Activated T-helper 17 cell treated with anti-CD3 and anti-CD28 coated beads, Interleukin-2, amount 50 U/mL, for 72 hours (primary cell): ENCODE results near the gene ERAP2. TPM values are rescaled to one million over a fixed set of nuclear protein-coding genes. Genes with fewer than 3 reads are reported as not detected.

Source experiments
- ATAC-seq: fragments of 150-1000 bp; cut with Tn5 transposase; replicated peaks from 2 replicates; pipeline ENCODE4 v1.10.0; 2021; ENCODE audit warnings: mild to moderate bottlenecking, moderate library complexity
- H3K27ac Mint-ChIP-seq: one replicate; pipeline ENCODE4 v1.8.0; 2022; ENCODE audit warnings: mixed read lengths
- H3K27me3 Mint-ChIP-seq: one replicate; pipeline ENCODE4 v1.8.0; 2022; ENCODE audit warnings: mixed read lengths
- H3K36me3 Mint-ChIP-seq: one replicate; pipeline ENCODE4 v1.8.0; 2022; ENCODE audit warnings: low read depth, mild to moderate bottlenecking, mixed read lengths
- H3K4me1 Mint-ChIP-seq: one replicate; pipeline ENCODE4 v1.8.0; 2022; ENCODE audit warnings: mixed read lengths
- H3K4me3 Mint-ChIP-seq: one replicate; pipeline ENCODE4 v1.8.0; 2022; ENCODE audit warnings: mild to moderate bottlenecking, mixed read lengths
- H3K9me3 Mint-ChIP-seq: one replicate; pipeline ENCODE4 v1.8.0; 2022; ENCODE audit warnings: mixed read lengths
- total RNA-seq, 2 donors: library from RNA; stranded (reverse); gene quantifications; one replicate each; pipeline ENCODE4 v1.2.3, GENCODE V29; 2022

ERAP2 gene
- total RNA-seq, 2 donors from 2014 or later, result 37.2 to 74.0 TPM

- Mint-ChIP-seq H3K36me3 (no peaks in the 10 kb centered on the region), H3K27me3 (no peaks in the 10 kb centered on the region), H3K4me3 (no peak overlapping the region), H3K9me3 (no peaks in the 10 kb centered on the region), H3K4me1 (no peaks in the 10 kb centered on the region), H3K27ac (no peak overlapping the region)
- ATAC-seq, result no peak
Observed at GRCh38 chr5:96855031-96855872, 21.0 kb upstream of the ERAP2 start.

GRCh38 chr5:96856371-96856770, 19.9 kb upstream of the ERAP2 start:
- H3K4me3 Mint-ChIP-seq, result no peak overlapping the region
- H3K36me3 Mint-ChIP-seq, result no peaks in the 10 kb centered on the region
- no peaks in the 10 kb centered on the region for H3K9me3 Mint-ChIP-seq
- no peaks in the 10 kb centered on the region for H3K4me1 Mint-ChIP-seq
- no peaks in the 10 kb centered on the region for H3K27me3 Mint-ChIP-seq
- ATAC-seq, result no peak
- H3K27ac Mint-ChIP-seq, result no peak overlapping the region

GRCh38 chr5:96857454-96857853, 18.8 kb upstream of the ERAP2 start:
- Mint-ChIP-seq H3K27me3 (no peaks in the 10 kb centered on the region), H3K4me1 (no peaks in the 10 kb centered on the region), H3K36me3 (no peaks in the 10 kb centered on the region)

GRCh38 chr5:96857924-96858323, 18.4 kb upstream of the ERAP2 start:
- H3K36me3 Mint-ChIP-seq, result no peaks in the 10 kb centered on the region
- peaks cover 1% of the 10 kb centered on the region for H3K4me1 Mint-ChIP-seq
- H3K27me3 Mint-ChIP-seq, result no peaks in the 10 kb centered on the region
- H3K4me3 Mint-ChIP-seq, result no peak overlapping the region
- no peaks in the 10 kb centered on the region for H3K9me3 Mint-ChIP-seq
- H3K27ac Mint-ChIP-seq, result no peak overlapping the region
- ATAC-seq, result no peak

More at GRCh38 chr5:96857454-96857853, 18.8 kb upstream of the ERAP2 start:
- Mint-ChIP-seq H3K9me3 (no peaks in the 10 kb centered on the region), H3K27ac (no peak overlapping the region), H3K4me3 (no peak overlapping the region)
- no peak for ATAC-seq

GRCh38 chr5:96859375-96859774, 16.9 kb upstream of the ERAP2 start:
- Mint-ChIP-seq H3K36me3 (no peaks in the 10 kb centered on the region), H3K27me3 (peaks cover 7% of the 10 kb centered on the region), H3K4me3 (no peak overlapping the region)

GRCh38 chr5:96861076-96861475, 15.2 kb upstream of the ERAP2 start:
- H3K36me3 Mint-ChIP-seq, result no peaks in the 10 kb centered on the region
- H3K4me3 Mint-ChIP-seq, result no peak overlapping the region
- H3K4me1 Mint-ChIP-seq, result peaks cover 15% of the 10 kb centered on the region
- H3K27me3 Mint-ChIP-seq, result peaks cover 7% of the 10 kb centered on the region
- no peak for ATAC-seq
- H3K27ac Mint-ChIP-seq, result no peak overlapping the region
- H3K9me3 Mint-ChIP-seq, result no peaks in the 10 kb centered on the region

More at GRCh38 chr5:96859375-96859774, 16.9 kb upstream of the ERAP2 start:
- no peak for ATAC-seq
- no peak overlapping the region for H3K27ac Mint-ChIP-seq
- peaks cover 15% of the 10 kb centered on the region for H3K4me1 Mint-ChIP-seq
- H3K9me3 Mint-ChIP-seq, result no peaks in the 10 kb centered on the region

- Mint-ChIP-seq H3K4me1 (peaks cover 15% of the 10 kb centered on the region), H3K9me3 (no peaks in the 10 kb centered on the region), H3K4me3 (no peak overlapping the region), H3K27ac (peak overlapping the region; percentile 72), H3K36me3 (no peaks in the 10 kb centered on the region), H3K27me3 (peaks cover 7% of the 10 kb centered on the region)
- ATAC-seq, result peak; percentile 41
Observed at GRCh38 chr5:96863114-96863513, 13.2 kb upstream of the ERAP2 start.

- Mint-ChIP-seq H3K27ac (peak overlapping the region; percentile 72), H3K27me3 (peaks cover 7% of the 10 kb centered on the region), H3K36me3 (no peaks in the 10 kb centered on the region), H3K4me1 (peaks cover 15% of the 10 kb centered on the region), H3K9me3 (no peaks in the 10 kb centered on the region), H3K4me3 (no peak overlapping the region)
- ATAC-seq, result peak; percentile 62
Observed at GRCh38 chr5:96863949-96864584, 12.2 kb upstream of the ERAP2 start.

- Mint-ChIP-seq H3K4me3 (no peak overlapping the region), H3K36me3 (no peaks in the 10 kb centered on the region), H3K4me1 (peaks cover 20% of the 10 kb centered on the region), H3K27me3 (peaks cover 7% of the 10 kb centered on the region), H3K9me3 (no peaks in the 10 kb centered on the region), H3K27ac (no peak overlapping the region)
- ATAC-seq, result no peak
Observed at GRCh38 chr5:96864922-96865530, 11.3 kb upstream of the ERAP2 start.

- Mint-ChIP-seq H3K36me3 (no peaks in the 10 kb centered on the region), H3K27me3 (no peaks in the 10 kb centered on the region), H3K4me1 (peaks cover 32% of the 10 kb centered on the region), H3K4me3 (peak overlapping the region; percentile 68), H3K9me3 (no peaks in the 10 kb centered on the region), H3K27ac (peak overlapping the region; percentile 5)
- peak; percentile 78 for ATAC-seq
Observed at GRCh38 chr5:96868603-96869371, 7.5 kb upstream of the ERAP2 start.

GRCh38 chr5:96869372-96869641, 7.0 kb upstream of the ERAP2 start:
- Mint-ChIP-seq H3K4me1 (peaks cover 29% of the 10 kb centered on the region), H3K4me3 (peak overlapping the region; percentile 68), H3K27ac (peak overlapping the region; percentile 74), H3K9me3 (no peaks in the 10 kb centered on the region), H3K27me3 (no peaks in the 10 kb centered on the region), H3K36me3 (no peaks in the 10 kb centered on the region)
- ATAC-seq, result no peak

GRCh38 chr5:96870094-96871026, 5.9 kb upstream of the ERAP2 start:
- H3K4me3 Mint-ChIP-seq, result peak overlapping the region; percentile 68
- peak; percentile 81 for ATAC-seq

GRCh38 chr5:96871027-96871399, 5.3 kb upstream of the ERAP2 start:
- Mint-ChIP-seq H3K4me3 (peak overlapping the region; percentile 68), H3K9me3 (peaks cover 3% of the 10 kb centered on the region), H3K27ac (peak overlapping the region; percentile 74), H3K36me3 (no peaks in the 10 kb centered on the region), H3K27me3 (no peaks in the 10 kb centered on the region), H3K4me1 (peaks cover 41% of the 10 kb centered on the region)
- no peak for ATAC-seq

More at GRCh38 chr5:96870094-96871026, 5.9 kb upstream of the ERAP2 start:
- H3K27ac Mint-ChIP-seq, result peak overlapping the region; percentile 74
- H3K36me3 Mint-ChIP-seq, result no peaks in the 10 kb centered on the region
- H3K4me1 Mint-ChIP-seq, result peaks cover 35% of the 10 kb centered on the region
- H3K27me3 Mint-ChIP-seq, result no peaks in the 10 kb centered on the region
- peaks cover 3% of the 10 kb centered on the region for H3K9me3 Mint-ChIP-seq
